Measurements from ENCODE around the gene LRRC25. TPM values are rescaled to one million over a fixed set of nuclear protein-coding genes. Genes with fewer than 3 reads are reported as not detected.
A peak's percentile ranks its signal among the peaks of the same experiment; 100 is the strongest.
"Not testable (repeated sequence)": the region's sequence is repeated elsewhere in the genome, so short reads cannot be mapped to it uniquely, and the experiment has no call there.

LRRC25 gene
- total and polyA plus RNA-seq, 3 experiments from 2014 or later: 0.26 to 0.31 TPM; not detected in 1

- Histone ChIP-seq H3K27me3 (ENCODE audit: insufficient read depth, low read length, poor library complexity, severe bottlenecking) (no peaks in the 10 kb centered on the region), H3K4me1 (ENCODE audit: insufficient read depth, low read length) (no peaks in the 10 kb centered on the region), H3K4me3 (ENCODE audit: low read length) (no peak overlapping the region), H3K36me3 (ENCODE audit: insufficient read depth, low read length) (no peaks in the 10 kb centered on the region), H3K27ac (ENCODE audit: low read depth, low read length) (no peak overlapping the region), H3K9me3 (ENCODE audit: low read length) (no peaks in the 10 kb centered on the region)
- POLR2A ChIA-PET: no interaction called here
- H3K27me3 Mint-ChIP-seq: no peaks in the 10 kb centered on the region
- H3K9me3 Mint-ChIP-seq: no peaks in the 10 kb centered on the region
- no peak for DNase-seq
- peaks cover 5 to 60% (median 11%) of the 10 kb centered on the region in 3 donors for H3K36me3 Mint-ChIP-seq
- H3K4me1 Mint-ChIP-seq: peaks cover 8 to 13% (median 12%) of the 10 kb centered on the region in 3 donors
- H3K27ac Mint-ChIP-seq: peak overlapping the region in 1 of 8 donors; percentile 59
- H3K4me3 Mint-ChIP-seq: no peak overlapping the region
- CTCF ChIA-PET: interaction anchor here (0.8 to 1.4 kb wide), 2 partner anchors 8 to 71 kb away, joined by 3 read pairs; no protein-coding TSS in a partner anchor
Measured at GRCh38 chr19:18349524-18350128, 47.8 kb downstream of the LRRC25 start.

- Mint-ChIP-seq H3K36me3 (peaks cover 5 to 66% (median 13%) of the 10 kb centered on the region in 3 donors), H3K4me1 (peaks cover 11 to 13% (median 12%) of the 10 kb centered on the region in 3 donors), H3K27ac (peak overlapping the region in 1 of 8 donors; percentile 32)
- H3K27ac ChIP-seq (ENCODE audit: low read depth, low read length); H3K27me3 Mint-ChIP-seq; CTCF ChIA-PET; H3K27me3 ChIP-seq (ENCODE audit: insufficient read depth, low read length, poor library complexity, severe bottlenecking); H3K4me3 ChIP-seq (ENCODE audit: low read length); H3K4me3 Mint-ChIP-seq; DNase-seq; H3K9me3 Mint-ChIP-seq; H3K36me3 ChIP-seq (ENCODE audit: insufficient read depth, low read length); POLR2A ChIA-PET; H3K4me1 ChIP-seq (ENCODE audit: insufficient read depth, low read length); H3K9me3 ChIP-seq (ENCODE audit: low read length): not testable (repeated sequence)
Measured at GRCh38 chr19:18348818-18349339, 48.5 kb downstream of the LRRC25 start.

- no peaks in the 10 kb centered on the region for H3K27me3 Mint-ChIP-seq
- no peak for DNase-seq
- H3K4me3 ChIP-seq (ENCODE audit: low read length): no peak overlapping the region
- ChIA-PET POLR2A (no interaction called here), CTCF (no interaction called here)
- H3K36me3 Mint-ChIP-seq: peaks cover 5 to 65% (median 9%) of the 10 kb centered on the region in 3 donors
- H3K4me3 Mint-ChIP-seq: no peak overlapping the region
- H3K27ac Mint-ChIP-seq: no peak overlapping the region
- H3K4me1 ChIP-seq (ENCODE audit: insufficient read depth, low read length): no peaks in the 10 kb centered on the region
- H3K4me1 Mint-ChIP-seq: peaks cover 12 to 13% (median 12%) of the 10 kb centered on the region in 3 donors
- H3K27ac ChIP-seq (ENCODE audit: low read depth, low read length): no peak overlapping the region
- no peaks in the 10 kb centered on the region for H3K27me3 ChIP-seq (ENCODE audit: insufficient read depth, low read length, poor library complexity, severe bottlenecking)
- peaks cover 2% of the 10 kb centered on the region for H3K36me3 ChIP-seq (ENCODE audit: insufficient read depth, low read length)
- no peaks in the 10 kb centered on the region for H3K9me3 ChIP-seq (ENCODE audit: low read length)
- no peaks in the 10 kb centered on the region for H3K9me3 Mint-ChIP-seq
Measured at GRCh38 chr19:18348171-18348570, 49.3 kb downstream of the LRRC25 start.

- Mint-ChIP-seq H3K4me3 (peak overlapping the region in 1 of 7 donors; percentile 7), H3K9me3 (no peaks in the 10 kb centered on the region), H3K4me1 (peaks cover 15 to 27% (median 24%) of the 10 kb centered on the region in 3 donors), H3K36me3 (peaks cover 5 to 70% (median 9%) of the 10 kb centered on the region in 3 donors), H3K27ac (peak overlapping the region in 3 of 8 donors; percentile 18 to 83 (median 45)), H3K27me3 (no peaks in the 10 kb centered on the region)
- H3K36me3 ChIP-seq (ENCODE audit: insufficient read depth, low read length): peaks cover 4% of the 10 kb centered on the region
- ChIA-PET CTCF (no interaction called here), POLR2A (no interaction called here)
- H3K4me3 ChIP-seq (ENCODE audit: low read length): no peak overlapping the region
- H3K9me3 ChIP-seq (ENCODE audit: low read length): no peaks in the 10 kb centered on the region
- H3K4me1 ChIP-seq (ENCODE audit: insufficient read depth, low read length): peaks cover 7% of the 10 kb centered on the region
- H3K27me3 ChIP-seq (ENCODE audit: insufficient read depth, low read length, poor library complexity, severe bottlenecking): no peaks in the 10 kb centered on the region
- DNase-seq: no peak
- H3K27ac ChIP-seq (ENCODE audit: low read depth, low read length): no peak overlapping the region
Measured at GRCh38 chr19:18346091-18346490, 51.3 kb downstream of the LRRC25 start.

GRCh38 chr19:18345296-18345695 lies 52.1 kb downstream of the LRRC25 start:
- CTCF ChIA-PET: no interaction called here
- H3K27me3 Mint-ChIP-seq: no peaks in the 10 kb centered on the region
- Histone ChIP-seq H3K27me3 (ENCODE audit: insufficient read depth, low read length, poor library complexity, severe bottlenecking) (no peaks in the 10 kb centered on the region), H3K4me1 (ENCODE audit: insufficient read depth, low read length) (peaks cover 9% of the 10 kb centered on the region), H3K27ac (ENCODE audit: low read depth, low read length) (no peak overlapping the region), H3K9me3 (ENCODE audit: low read length) (no peaks in the 10 kb centered on the region), H3K4me3 (ENCODE audit: low read length) (no peak overlapping the region), H3K36me3 (ENCODE audit: insufficient read depth, low read length) (peaks cover 4% of the 10 kb centered on the region)
- POLR2A ChIA-PET: interaction anchor here (0.6 kb wide), 1 partner anchor 445 kb away, joined by 4 read pairs; no protein-coding TSS in a partner anchor
- no peaks in the 10 kb centered on the region for H3K9me3 Mint-ChIP-seq
- H3K27ac Mint-ChIP-seq: no peak overlapping the region
- no peak for DNase-seq
- peaks cover 2 to 66% (median 6%) of the 10 kb centered on the region in 3 donors for H3K36me3 Mint-ChIP-seq
- H3K4me1 Mint-ChIP-seq: peaks cover 13 to 27% (median 25%) of the 10 kb centered on the region in 3 donors
- peak overlapping the region in 2 of 7 donors; percentile 29 to 82 for H3K4me3 Mint-ChIP-seq

- Mint-ChIP-seq H3K9me3 (no peaks in the 10 kb centered on the region), H3K4me1 (peaks cover 14 to 33% (median 32%) of the 10 kb centered on the region in 3 donors), H3K4me3 (peak overlapping the region in 2 of 7 donors; percentile 23 to 82), H3K27me3 (no peaks in the 10 kb centered on the region), H3K27ac (no peak overlapping the region), H3K36me3 (peaks cover 0 to 60% (median 4%) of the 10 kb centered on the region in 3 donors)
- Histone ChIP-seq H3K27me3 (ENCODE audit: insufficient read depth, low read length, poor library complexity, severe bottlenecking) (no peaks in the 10 kb centered on the region), H3K4me3 (ENCODE audit: low read length) (no peak overlapping the region), H3K27ac (ENCODE audit: low read depth, low read length) (no peak overlapping the region), H3K36me3 (ENCODE audit: insufficient read depth, low read length) (peaks cover 4% of the 10 kb centered on the region), H3K9me3 (ENCODE audit: low read length) (no peaks in the 10 kb centered on the region), H3K4me1 (ENCODE audit: insufficient read depth, low read length) (peaks cover 15% of the 10 kb centered on the region)
- no peak for DNase-seq
- ChIA-PET POLR2A (interaction anchor here (0.5 kb wide), 1 partner anchor 224 kb away, joined by 3 read pairs; no protein-coding TSS in a partner anchor), CTCF (no interaction called here)
Measured at GRCh38 chr19:18344582-18344950, 52.9 kb downstream of the LRRC25 start.

- Histone ChIP-seq H3K9me3 (ENCODE audit: low read length) (no peaks in the 10 kb centered on the region), H3K36me3 (ENCODE audit: insufficient read depth, low read length) (peaks cover 4% of the 10 kb centered on the region), H3K27ac (ENCODE audit: low read depth, low read length) (no peak overlapping the region), H3K4me3 (ENCODE audit: low read length) (no peak overlapping the region), H3K27me3 (ENCODE audit: insufficient read depth, low read length, poor library complexity, severe bottlenecking) (no peaks in the 10 kb centered on the region), H3K4me1 (ENCODE audit: insufficient read depth, low read length) (peaks cover 18% of the 10 kb centered on the region)
- Mint-ChIP-seq H3K4me1 (peaks cover 15 to 32% (median 30%) of the 10 kb centered on the region in 3 donors), H3K27me3 (peaks cover 0 to 2% of the 10 kb centered on the region in 2 donors), H3K36me3 (peaks cover 0 to 45% (median 4%) of the 10 kb centered on the region in 3 donors), H3K27ac (peak overlapping the region in 6 of 8 donors; percentile 3 to 73 (median 52)), H3K9me3 (no peaks in the 10 kb centered on the region), H3K4me3 (peak overlapping the region; percentile 83 to 99 (median 90))
- DNase-seq: no peak
- CTCF ChIA-PET: interaction anchor here (1.2 to 18.4 kb wide), 4 partner anchors 8 to 66 kb away, joined by 3 to 436 read pairs (median 6); partner anchors contain the start of genes IQCN and JUND
- POLR2A ChIA-PET: interaction anchor here (0.6 to 2.8 kb wide), 2 partner anchors 61 to 145 kb away, joined by 3 to 18 read pairs; partner anchors contain the start of gene JUND
Measured at GRCh38 chr19:18342090-18342632, 55.3 kb downstream of the LRRC25 start.

Measured in CD8-positive, alpha-beta memory T cell (primary cell).